B cell (primary cell): ENCODE measurements around the gene XPC. TPM values are rescaled to one million over a fixed set of nuclear protein-coding genes. Genes with fewer than 3 reads are reported as not detected.

Experiments
- ATAC-seq: fragments of 200-7000 bp; cut with Tn5 transposase; one replicate; pipeline ENCODE4 v1.10.0; 2021; ENCODE audit warnings: low read depth, mild to moderate bottlenecking, moderate number of reproducible peaks, moderate library complexity
- CTCF ChIA-PET: fragments of 350-600 bp; sonication (Branson Sonifier 250); formaldehyde crosslinking; loops from one replicate; lab custom pipeline; 2021; ENCODE audit warnings: antibody characterized with exemption, inconsistent platforms; lab: Charles Lee
- POLR2A ChIA-PET: fragments of 350-600 bp; sonication (Branson Sonifier 250); formaldehyde crosslinking; loops from one replicate; lab custom pipeline; 2021; ENCODE audit warnings: antibody characterized with exemption; lab: Charles Lee
- DNase-seq: peaks from one replicate; pipeline ENCODE4 v3.0.0; 2013
- H2AFZ ChIP-seq: 2 replicates; pipeline ENCODE4 v1.6.1; 2012; ENCODE audit warnings: mild to moderate bottlenecking, low read depth, low read length; ENCODE audit not compliant: insufficient read depth, poor library complexity, severe bottlenecking
- H3K27ac ChIP-seq, 2 donors: 1 replicate in 1 of 2; 2 replicates in 1 of 2; pipeline ENCODE4 v1.5.1; 2012 to 2013; ENCODE audit warnings: low read length in 2 of 2, mild to moderate bottlenecking in 2 of 2, moderate library complexity in 1 of 2
- H3K27me3 ChIP-seq, 4 experiments: fragments of 200-600 bp in 1 of 4; sonication (generic) in 1 of 4; replicated peaks in 1 of 4; 1 replicate in 2 of 4; 2 replicates in 2 of 4; pipeline versions ENCODE4 v1.6.1 to v1.7.0; 2013 to 2016; ENCODE audit warnings: low read length in 3 of 4, mild to moderate bottlenecking in 2 of 4, mixed read lengths in 1 of 4, moderate library complexity in 1 of 4; ENCODE audit not compliant: insufficient read depth in 4 of 4, control insufficient read depth in 3 of 4; ENCODE audit errors: control extremely low read depth in 1 of 4
- H3K36me3 ChIP-seq, 2 experiments: replicated peaks in 1 of 2; 1 replicate in 1 of 2; 2 replicates in 1 of 2; pipeline versions ENCODE4 v1.6.1 to v1.7.1; 2013; ENCODE audit warnings: low read length in 1 of 2; ENCODE audit not compliant: insufficient read depth in 2 of 2, control insufficient read depth in 1 of 2; ENCODE audit errors: control extremely low read depth in 1 of 2, extremely low read depth in 1 of 2
- H3K4me1 ChIP-seq, 2 donors: fragments of 200-600 bp in 1 of 2; sonication (generic) in 1 of 2; 1 replicate in 1 of 2; 2 replicates in 1 of 2; pipeline versions ENCODE4 v1.5.1 to v1.6.1; 2013 to 2017; ENCODE audit warnings: low read length in 2 of 2; ENCODE audit not compliant: control insufficient read depth in 2 of 2, insufficient read depth in 2 of 2
- H3K4me2 ChIP-seq: replicated peaks from 2 replicates; pipeline ENCODE3; 2012; ENCODE audit warnings: mild to moderate bottlenecking, low read depth, low read length; ENCODE audit not compliant: poor library complexity, severe bottlenecking
- H3K4me3 ChIP-seq, 5 experiments: fragments of 200-600 bp in 1 of 5; sonication (generic) in 1 of 5; 1 replicate in 3 of 5; 2 replicates in 2 of 5; pipeline versions ENCODE4 v1.5.1 to v1.7.0; 2011 to 2016; ENCODE audit warnings: low read length in 4 of 5, mild to moderate bottlenecking in 4 of 5, low read depth in 2 of 5, control low read depth in 1 of 5, moderate library complexity in 1 of 5; ENCODE audit not compliant: insufficient read depth in 1 of 5; ENCODE audit errors: control extremely low read depth in 1 of 5, extremely low read depth in 1 of 5
- H3K79me2 ChIP-seq: fragments of 200-600 bp; sonication (generic); one replicate; pipeline ENCODE4 v1.6.0; 2016; ENCODE audit warnings: low read length; ENCODE audit not compliant: control insufficient read depth, insufficient read depth
- H3K9ac ChIP-seq: fragments of 200-600 bp; sonication (generic); 2 replicates; pipeline ENCODE4 v1.6.1; 2017; ENCODE audit warnings: mild to moderate bottlenecking, low read length, moderate library complexity
- H3K9me3 ChIP-seq, 3 donors: one replicate each; pipeline versions ENCODE4 v1.6.1 to v1.7.1; 2013; ENCODE audit warnings: low read length in 2 of 3; ENCODE audit not compliant: control insufficient read depth in 2 of 3, insufficient read depth in 1 of 3; ENCODE audit errors: control extremely low read depth in 1 of 3
- H4K20me1 ChIP-seq: 2 replicates; pipeline ENCODE4 v1.6.0; 2012; ENCODE audit warnings: mild to moderate bottlenecking, low read length; ENCODE audit not compliant: insufficient read depth, control insufficient read depth, poor library complexity, severe bottlenecking
- H3K27ac Mint-ChIP-seq: one replicate; pipeline ENCODE4 v1.8.0; 2021; ENCODE audit warnings: mixed read lengths
- H3K27me3 Mint-ChIP-seq: one replicate; pipeline ENCODE4 v1.8.0; 2021; ENCODE audit warnings: mixed read lengths
- H3K4me1 Mint-ChIP-seq: one replicate; pipeline ENCODE4 v1.8.0; 2021; ENCODE audit warnings: mixed read lengths
- H3K4me3 Mint-ChIP-seq: one replicate; pipeline ENCODE4 v1.8.0; 2021; ENCODE audit warnings: mixed read lengths
- H3K9me3 Mint-ChIP-seq: one replicate; pipeline ENCODE4 v1.8.0; 2022; ENCODE audit warnings: mixed read lengths; ENCODE audit not compliant: insufficient read depth
- EZH2 ChIP-seq: IDR thresholded peaks from 2 replicates; pipeline ENCODE4 v1.6.1; 2012; ENCODE audit warnings: borderline replicate concordance, low read depth, mild to moderate bottlenecking, moderate library complexity, low read length; ENCODE audit not compliant: insufficient read depth, poor library complexity, severe bottlenecking
- WGBS: methylation state at CpG from one replicate; pipeline ENCODE4 v1.1.5; 2013; ENCODE audit warnings: missing lambda C conversion rate; ENCODE audit not compliant: insufficient coverage; 5-methylcytosine and 5-hydroxymethylcytosine counted together
- intact Hi-C: fragments of 100-400 bp; cut with micrococcal nuclease; formaldehyde crosslinking; loops from one replicate; pipeline ENCODE4 v1.10.0; 2022
- polyA plus RNA-seq: library from polyadenylated mRNA; depleted of rRNA; stranded (reverse); fragments of >200 nt; gene quantifications from 2 replicates; pipeline ENCODE4 v1.2.3, GENCODE V29; 2012
- total RNA-seq, 2 donors: library from RNA; stranded (reverse); fragments of 120-200 nt in 1 of 2; gene quantifications; 1 replicate in 1 of 2; 2 replicates in 1 of 2; pipeline versions ENCODE4 v1.2.3 to v1.2.4, GENCODE V29; 2013 to 2022
- TF ChIP-seq, protein P1 (sequence below): fragments of 200-600 bp; IDR thresholded peaks from one replicate; pipeline ENCODE4 v1.8.0; 2022; ENCODE audit warnings: antibody characterized with exemption, mild to moderate bottlenecking

XPC gene
- total and polyA plus RNA-seq, 2 donors (not counting 1 experiment from before 2014, with no cell fraction given) = 22.5 to 67.6 TPM

DNA sequence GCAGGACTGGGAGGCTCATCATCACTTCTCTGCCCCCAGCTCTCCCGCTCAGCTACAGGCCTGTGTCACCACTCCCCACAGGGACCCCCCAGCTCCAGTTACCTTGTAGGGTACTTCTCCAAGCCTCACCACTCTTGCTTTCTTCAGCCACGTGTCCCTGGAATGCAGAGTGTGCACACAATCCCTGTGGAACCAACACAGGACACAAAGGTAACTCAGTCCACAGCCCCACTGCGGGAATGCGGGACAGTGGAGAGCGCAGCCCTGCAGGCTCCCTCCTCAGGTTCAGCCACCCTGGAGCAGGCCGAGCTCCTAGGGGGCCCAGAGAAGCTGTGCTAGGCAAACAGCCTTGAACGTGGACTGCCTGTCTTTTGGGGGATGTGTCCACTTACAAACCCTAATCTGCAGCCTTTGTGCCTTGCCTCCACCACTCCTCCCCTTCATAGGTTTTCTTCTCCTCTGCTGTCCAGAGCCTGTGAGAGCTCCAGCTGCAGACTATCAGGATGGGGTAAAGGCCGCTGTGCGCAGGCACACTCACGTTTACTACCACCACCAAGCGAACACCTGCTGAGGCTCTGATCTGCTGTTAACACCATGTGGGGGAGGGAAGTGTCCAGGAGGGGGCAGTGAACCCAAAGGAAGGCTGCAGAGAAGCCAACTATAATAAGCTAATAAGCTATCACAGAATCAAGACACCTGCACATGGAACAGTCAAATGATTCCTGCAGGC lies 26.0 kb downstream of the XPC start:
- ChIA-PET CTCF (interaction anchor here (1.1 to 1.8 kb wide), 3 partner anchors 9 to 30 kb away, joined by 3 to 5 read pairs (median 3); partner anchors contain the start of genes CHCHD4 and TMEM43), POLR2A (interaction anchor here (0.7 kb wide), 1 partner anchor 27 kb away, joined by 3 read pairs; no protein-coding TSS in a partner anchor)
- TF ChIP-seq EZH2 = no peak
- TF ChIP-seq, protein P1, sequence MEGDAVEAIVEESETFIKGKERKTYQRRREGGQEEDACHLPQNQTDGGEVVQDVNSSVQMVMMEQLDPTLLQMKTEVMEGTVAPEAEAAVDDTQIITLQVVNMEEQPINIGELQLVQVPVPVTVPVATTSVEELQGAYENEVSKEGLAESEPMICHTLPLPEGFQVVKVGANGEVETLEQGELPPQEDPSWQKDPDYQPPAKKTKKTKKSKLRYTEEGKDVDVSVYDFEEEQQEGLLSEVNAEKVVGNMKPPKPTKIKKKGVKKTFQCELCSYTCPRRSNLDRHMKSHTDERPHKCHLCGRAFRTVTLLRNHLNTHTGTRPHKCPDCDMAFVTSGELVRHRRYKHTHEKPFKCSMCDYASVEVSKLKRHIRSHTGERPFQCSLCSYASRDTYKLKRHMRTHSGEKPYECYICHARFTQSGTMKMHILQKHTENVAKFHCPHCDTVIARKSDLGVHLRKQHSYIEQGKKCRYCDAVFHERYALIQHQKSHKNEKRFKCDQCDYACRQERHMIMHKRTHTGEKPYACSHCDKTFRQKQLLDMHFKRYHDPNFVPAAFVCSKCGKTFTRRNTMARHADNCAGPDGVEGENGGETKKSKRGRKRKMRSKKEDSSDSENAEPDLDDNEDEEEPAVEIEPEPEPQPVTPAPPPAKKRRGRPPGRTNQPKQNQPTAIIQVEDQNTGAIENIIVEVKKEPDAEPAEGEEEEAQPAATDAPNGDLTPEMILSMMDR = peak; percentile 14
- no peak overlapping the region for H3K9ac ChIP-seq
- no peak overlapping the region for H2AFZ ChIP-seq
- peaks cover 6 to 57% of the 10 kb centered on the region in 2 experiments for H3K36me3 ChIP-seq
- no peaks in the 10 kb centered on the region for H3K9me3 ChIP-seq
- no peak for ATAC-seq
- Mint-ChIP-seq H3K4me1 (no peaks in the 10 kb centered on the region), H3K4me3 (no peak overlapping the region), H3K9me3 (no peaks in the 10 kb centered on the region), H3K27ac (no peak overlapping the region), H3K27me3 (no peaks in the 10 kb centered on the region)
- H3K4me3 ChIP-seq = no peak overlapping the region
- no peaks in the 10 kb centered on the region for H3K4me1 ChIP-seq
- H3K27me3 ChIP-seq = no peaks in the 10 kb centered on the region
- whole genome bisulfite sequencing = 98% methylated on average over 8 of the region's 11 CpGs
- no peak overlapping the region for H3K4me2 ChIP-seq
- no peaks in the 10 kb centered on the region for H3K79me2 ChIP-seq
- intact Hi-C loops = no loop called here
- no peak for DNase-seq
- no peak overlapping the region for H3K27ac ChIP-seq
- H4K20me1 ChIP-seq = no peaks in the 10 kb centered on the region

DNA sequence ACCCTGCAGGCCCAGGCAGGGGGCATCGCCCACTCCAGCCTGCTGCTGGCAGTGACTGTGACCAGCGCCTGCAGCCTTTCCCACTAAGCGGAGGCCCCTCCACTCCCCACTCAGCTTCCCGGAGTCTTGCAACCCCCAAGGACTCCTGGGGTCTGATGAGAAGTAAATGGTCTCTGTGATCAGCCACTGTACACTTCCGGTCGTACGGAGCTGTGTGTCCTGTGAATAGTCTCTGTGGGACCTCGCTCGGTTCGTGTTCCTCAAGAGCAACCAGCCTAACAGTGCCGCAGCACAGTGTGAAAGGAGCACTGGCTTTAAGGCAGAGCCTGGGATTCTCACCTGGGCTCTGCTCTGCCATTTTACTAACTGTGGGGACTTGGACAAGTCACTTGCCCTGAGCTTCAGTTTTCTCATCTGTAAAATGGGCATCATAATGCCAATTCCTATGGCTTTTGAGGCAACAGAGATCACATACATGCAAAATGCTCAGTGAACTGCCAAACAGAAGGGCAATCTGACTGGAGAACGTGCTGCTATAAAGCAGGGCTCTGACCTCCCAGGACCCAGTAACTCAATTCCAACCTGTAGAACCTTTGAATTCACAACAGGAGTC lies 26.8 kb downstream of the XPC start:
- ChIA-PET CTCF (interaction anchor here (1.1 to 1.4 kb wide), 2 partner anchors 9 to 31 kb away, joined by 3 read pairs; no protein-coding TSS in a partner anchor), POLR2A (interaction anchor here (0.7 kb wide), 1 partner anchor 26 kb away, joined by 3 read pairs; no protein-coding TSS in a partner anchor)
- Histone ChIP-seq H3K4me1 (no peaks in the 10 kb centered on the region), H3K27ac (no peak overlapping the region), H3K36me3 (peaks cover 4 to 57% of the 10 kb centered on the region in 2 experiments), H3K4me2 (no peak overlapping the region), H3K27me3 (no peaks in the 10 kb centered on the region), H3K9ac (no peak overlapping the region), H3K9me3 (no peaks in the 10 kb centered on the region), H3K79me2 (no peaks in the 10 kb centered on the region), H4K20me1 (no peaks in the 10 kb centered on the region), H3K4me3 (no peak overlapping the region), H2AFZ (no peak overlapping the region)
- intact Hi-C loops = no loop called here
- H3K4me1 Mint-ChIP-seq = peaks cover 1% of the 10 kb centered on the region
- H3K27ac Mint-ChIP-seq = no peak overlapping the region
- TF ChIP-seq, protein P1 = no peak
- no peak for TF ChIP-seq EZH2
- H3K9me3 Mint-ChIP-seq = no peaks in the 10 kb centered on the region
- ATAC-seq = no peak
- WGBS = 92% methylated on average over 9 of the region's 12 CpGs
- DNase-seq = no peak
- H3K27me3 Mint-ChIP-seq = no peaks in the 10 kb centered on the region
- no peak overlapping the region for H3K4me3 Mint-ChIP-seq
